Left hindlimb (tissue), 1 donor: ENCODE measurements around the gene TMPRSS6.
"Not testable (repeated sequence)": the region's sequence is repeated elsewhere in the genome, so short reads cannot be mapped to it uniquely, and the experiment has no call there.

Source experiments
- DNase-seq: peaks from one replicate; pipeline ENCODE4 v3.0.0-alpha.2; 2018

TMPRSS6 gene

GRCh38 chr22:37084385-37084784 is 25.1 kb downstream of the TMPRSS6 start:
- no peak for DNase-seq

- DNase-seq: no peak
Observed at GRCh38 chr22:37083914-37084313, 25.6 kb downstream of the TMPRSS6 start.

DNA sequence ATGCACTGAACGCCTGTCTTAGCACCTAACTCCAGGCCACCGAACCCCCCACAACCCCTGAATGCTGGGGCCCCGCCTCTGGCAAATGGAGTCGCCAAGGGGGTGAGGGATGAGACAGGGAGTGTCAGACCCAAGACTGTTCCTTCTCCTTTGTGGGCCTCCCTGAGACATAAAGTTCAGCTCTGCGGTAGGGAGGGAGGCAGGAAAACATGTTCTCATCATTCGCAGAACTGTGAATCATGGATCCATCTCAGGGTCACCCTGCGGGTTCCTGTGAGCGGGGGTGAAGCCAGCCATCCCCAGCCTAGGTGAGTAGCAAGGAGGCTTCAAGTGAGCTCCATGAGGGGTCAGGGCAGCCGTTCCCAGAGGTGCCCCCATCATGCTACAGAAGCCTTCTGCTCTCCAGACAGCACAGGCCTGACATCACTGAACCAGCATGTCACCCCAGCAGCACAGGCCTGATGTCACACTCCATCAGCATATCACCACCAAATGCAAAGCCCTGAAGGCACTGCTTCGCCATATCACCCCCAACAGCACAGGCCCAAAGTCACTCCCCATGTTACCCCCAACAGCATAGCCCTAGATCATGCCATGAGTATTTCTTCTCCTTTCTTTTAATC is 27.2 kb downstream of the TMPRSS6 start:
- DNase-seq: no peak

DNA sequence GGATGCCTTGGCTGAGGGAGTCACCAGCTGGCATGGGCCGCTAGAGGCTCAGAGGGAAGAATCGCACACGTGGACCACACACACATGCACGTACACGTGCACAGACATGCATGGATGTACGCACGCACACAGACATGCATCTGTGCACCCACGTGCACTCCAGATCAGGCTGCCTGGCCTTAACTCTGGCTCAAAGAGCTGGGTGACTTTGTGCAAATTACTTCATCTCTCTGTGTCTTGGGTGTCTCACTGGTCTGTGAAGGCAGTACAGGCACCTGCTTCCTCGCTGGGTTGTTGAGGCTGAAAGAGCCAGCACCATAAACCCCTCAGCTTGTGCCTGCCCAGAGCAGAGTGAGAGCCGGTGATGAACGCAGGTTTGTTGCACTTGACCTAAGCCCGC is 28.7 kb downstream of the TMPRSS6 start:
- no peak for DNase-seq

GRCh38 chr22:37080438-37080837 is 29.1 kb downstream of the TMPRSS6 start:
- no peak for DNase-seq

GRCh38 chr22:37079668-37080171 is 29.8 kb downstream of the TMPRSS6 start:
- DNase-seq: no peak

DNA sequence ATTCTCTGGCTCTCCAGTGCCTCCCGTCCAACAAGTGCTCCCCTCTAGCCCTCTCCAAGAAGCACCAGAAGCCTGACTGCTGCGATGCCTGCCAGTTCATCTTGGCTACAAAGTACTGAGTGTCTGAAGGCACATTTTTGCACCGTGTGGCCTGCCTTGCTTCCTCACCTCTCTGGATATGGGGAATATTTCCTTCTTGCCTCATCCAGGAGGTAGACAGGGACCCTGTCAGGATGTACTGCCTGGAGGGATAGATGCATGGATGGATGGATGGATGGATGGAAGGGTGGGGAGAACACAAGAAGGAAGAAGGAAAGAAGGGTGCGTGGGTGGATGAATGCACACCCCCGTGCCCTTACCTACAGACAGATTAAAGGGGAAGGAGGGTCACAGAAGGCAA is 30.4 kb downstream of the TMPRSS6 start:
- no peak for DNase-seq

DNA sequence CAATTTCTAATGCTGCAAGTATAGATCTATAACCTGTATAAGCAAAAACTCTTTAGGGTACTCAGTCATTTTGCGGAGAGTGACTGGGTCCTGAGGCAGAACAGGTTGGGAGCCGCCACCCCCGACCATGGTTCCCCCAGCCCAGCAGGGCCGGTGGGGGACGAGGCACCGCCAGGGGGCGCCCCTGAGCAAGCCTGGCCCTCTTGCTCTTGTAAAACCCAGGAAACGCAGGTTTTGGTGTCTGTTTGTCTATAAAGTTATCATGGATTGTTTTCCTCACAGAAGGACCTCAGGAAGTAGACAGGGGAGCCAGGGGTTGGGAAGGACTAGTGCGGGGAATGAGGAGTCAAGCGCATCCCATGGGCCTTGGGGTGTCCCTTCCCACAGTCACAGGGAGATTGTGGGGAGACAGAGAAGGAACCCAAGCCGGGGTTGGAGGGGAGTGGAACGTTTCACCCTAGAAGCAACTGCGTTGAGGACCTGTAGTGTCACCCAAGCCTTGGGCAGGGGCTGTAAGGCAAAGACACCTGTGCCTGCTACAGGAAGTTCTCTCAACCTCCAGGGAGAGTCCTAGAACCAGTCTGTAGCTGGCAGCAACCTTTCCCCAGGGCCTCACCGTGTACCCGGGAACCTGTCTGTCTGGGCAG is 31.6 kb downstream of the TMPRSS6 start:
- no peak for DNase-seq

DNA sequence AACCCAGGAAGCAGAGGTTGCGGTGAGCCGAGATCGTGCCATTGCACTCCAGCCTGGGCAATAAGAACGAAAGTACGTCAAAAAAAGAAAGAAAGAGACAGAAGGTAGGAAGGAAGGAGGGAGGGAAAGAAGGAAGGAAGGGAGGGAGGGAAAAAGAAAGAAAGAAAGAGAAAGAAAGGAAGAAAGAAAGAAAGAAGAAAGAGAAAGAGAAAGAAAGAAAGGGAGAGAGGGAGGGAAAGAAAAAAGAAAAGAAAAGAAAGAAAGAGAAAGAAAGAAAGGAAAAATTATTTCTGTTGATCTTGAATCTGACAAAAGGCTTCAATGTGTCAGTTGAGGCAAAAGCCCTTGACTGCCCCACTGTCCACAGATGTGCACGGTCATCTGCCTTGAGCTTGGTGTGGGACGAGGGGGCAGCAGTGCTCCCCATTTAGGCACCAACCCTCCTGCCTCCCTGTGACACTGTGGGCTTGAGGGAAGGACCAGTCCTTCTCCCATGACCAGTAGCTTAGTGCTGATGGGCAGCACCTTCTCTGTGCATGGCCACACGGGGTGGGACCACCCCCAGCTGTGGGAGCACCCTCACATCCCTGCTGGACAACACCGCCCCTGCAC is 33.6 kb downstream of the TMPRSS6 start:
- no peak for DNase-seq

DNA sequence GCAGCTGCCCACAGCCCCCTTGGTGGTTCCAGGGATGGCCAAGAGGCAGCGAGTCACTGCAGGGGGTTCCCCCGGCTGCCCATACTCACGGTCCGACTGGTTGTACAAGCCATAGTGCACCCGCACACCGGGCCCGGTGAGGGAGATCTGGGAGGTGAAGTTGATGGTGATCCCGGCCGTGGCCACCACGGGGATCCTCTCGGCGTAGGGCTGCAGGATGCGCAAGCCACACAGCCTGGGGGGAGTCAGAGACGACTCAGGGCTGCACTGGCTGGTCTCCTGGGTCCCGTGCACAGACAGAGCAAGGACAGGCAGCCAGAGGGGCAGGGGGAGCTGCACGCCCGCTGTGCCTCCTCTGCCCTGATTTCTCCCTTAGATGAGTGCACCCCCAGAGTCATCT is 34.5 kb downstream of the TMPRSS6 start:
- DNase-seq: no peak

DNA sequence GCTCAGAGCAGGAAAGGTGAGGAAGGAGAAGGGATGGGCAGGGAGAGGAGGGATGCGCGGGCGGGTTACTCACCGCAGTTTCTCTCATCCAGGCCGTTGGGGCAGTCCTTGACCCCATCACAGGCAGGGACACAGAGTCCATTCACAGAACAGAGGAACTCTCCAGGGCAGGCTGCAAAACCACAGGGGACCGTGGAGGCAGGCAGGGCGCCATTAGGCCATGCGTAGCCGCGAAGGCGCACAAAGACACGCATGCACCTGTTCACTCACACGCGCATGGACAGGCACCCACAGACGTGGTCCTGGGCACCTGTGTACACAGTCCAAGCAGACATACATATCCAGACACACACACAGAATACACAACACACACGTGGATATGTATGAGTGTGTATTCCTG is 35.0 kb downstream of the TMPRSS6 start:
- DNase-seq: no peak

DNA sequence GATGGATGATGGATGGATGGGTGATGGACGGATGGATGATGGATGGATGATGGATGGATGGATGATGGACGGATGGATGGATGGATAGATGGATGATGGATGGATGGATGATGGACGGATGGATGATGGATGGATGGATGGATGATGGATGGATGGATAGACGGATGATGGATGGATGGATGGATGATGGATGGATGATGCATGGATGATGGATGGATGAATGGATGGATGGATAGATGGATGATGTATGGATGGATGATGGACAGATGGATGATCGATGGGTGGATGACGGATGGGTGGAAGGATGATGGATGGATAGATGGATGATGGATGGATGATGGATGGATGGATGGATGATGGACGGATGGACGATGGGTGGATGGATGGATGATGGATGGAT is 36.8 kb downstream of the TMPRSS6 start:
- no peak for DNase-seq

GRCh38 chr22:37071850-37072592 is 37.5 kb downstream of the TMPRSS6 start:
- not testable (repeated sequence) for DNase-seq

GRCh38 chr22:37070744-37071143 is 38.8 kb downstream of the TMPRSS6 start:
- no peak for DNase-seq

DNA sequence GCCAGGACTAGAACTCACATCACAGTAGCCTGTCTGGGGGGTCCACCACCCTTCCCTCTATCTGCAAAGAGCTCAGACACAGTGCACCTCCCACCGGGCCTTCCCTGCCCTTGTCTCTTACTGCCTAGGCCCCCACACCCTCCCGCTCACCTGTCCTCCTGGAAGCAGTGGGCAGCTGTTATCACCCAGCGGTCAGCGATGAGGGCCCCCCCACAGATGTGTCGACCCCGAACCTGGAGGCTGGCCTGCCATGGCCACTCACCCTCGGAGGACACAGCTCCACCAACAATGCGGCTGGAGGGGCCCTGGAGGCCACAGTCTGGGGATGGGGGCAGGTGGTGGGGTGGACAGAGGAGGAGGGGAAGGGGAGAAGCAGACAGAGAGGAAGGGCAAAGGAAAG is 39.2 kb downstream of the TMPRSS6 start:
- no peak for DNase-seq

DNA sequence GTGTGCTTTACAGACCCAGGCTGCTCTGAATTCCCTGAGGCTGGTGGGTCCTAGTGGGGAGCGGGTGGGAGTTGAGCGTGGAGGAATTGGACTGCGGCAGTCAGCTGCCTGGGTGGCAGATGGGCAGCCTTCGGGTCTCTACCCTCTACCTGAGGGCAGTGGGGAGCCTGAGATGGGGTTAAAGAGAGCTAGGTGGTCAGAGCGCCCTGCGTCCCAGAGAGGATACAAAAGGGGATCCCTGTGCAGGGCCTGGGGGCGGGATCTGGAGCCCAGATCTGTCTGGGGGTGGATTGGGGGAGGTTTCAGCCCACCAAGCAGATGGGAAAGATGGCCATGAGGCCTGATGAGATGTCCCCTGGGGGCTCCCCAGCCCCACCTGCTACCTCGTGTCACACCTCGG is 39.8 kb downstream of the TMPRSS6 start:
- DNase-seq: no peak

DNA sequence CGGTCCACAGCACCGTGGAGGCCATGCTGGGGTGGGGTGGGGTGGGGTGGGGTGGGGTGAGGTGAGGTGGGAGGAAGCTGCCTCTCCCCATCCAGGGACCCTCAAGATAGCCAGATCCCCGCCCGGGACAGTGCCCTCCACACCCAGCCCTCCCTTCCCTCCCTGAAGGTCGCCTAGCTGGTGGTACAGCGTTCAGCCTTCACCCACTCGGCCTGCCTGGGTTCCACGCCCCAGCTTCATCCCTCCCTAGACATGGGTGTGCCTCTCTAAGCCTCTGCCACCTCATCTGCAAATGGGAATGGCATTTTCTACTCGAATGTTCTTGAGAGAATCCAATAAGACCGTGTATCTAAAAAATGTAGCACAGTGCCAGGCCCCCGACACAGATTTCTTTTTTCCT is 40.2 kb downstream of the TMPRSS6 start:
- DNase-seq: no peak

DNA sequence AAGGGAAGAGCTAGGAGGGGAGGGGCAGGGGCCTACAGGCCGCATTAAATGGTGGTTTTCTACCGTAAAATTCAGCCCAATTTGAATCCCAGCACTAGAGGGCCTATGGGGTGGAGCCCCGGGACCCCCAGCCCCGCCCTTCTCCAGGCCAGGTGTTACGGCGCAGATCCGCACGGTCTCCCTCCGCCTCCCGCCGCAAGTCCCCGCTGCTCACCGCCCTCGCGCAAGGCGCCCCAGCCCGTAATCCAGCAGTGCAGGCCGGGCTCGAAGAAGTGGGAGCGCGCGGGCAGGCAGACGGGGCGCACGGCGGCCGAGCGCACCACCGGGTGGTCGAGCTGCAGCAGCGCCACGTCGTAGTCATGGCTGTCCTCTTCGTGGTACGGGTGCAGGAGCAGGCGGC is 40.7 kb downstream of the TMPRSS6 start:
- no peak for DNase-seq

GRCh38 chr22:37067428-37067827 is 42.1 kb downstream of the TMPRSS6 start:
- DNase-seq: no peak

GRCh38 chr22:37065961-37066360 is 43.6 kb downstream of the TMPRSS6 start:
- no peak for DNase-seq

GRCh38 chr22:37065180-37065579 is 44.3 kb downstream of the TMPRSS6 start:
- no peak for DNase-seq

DNA sequence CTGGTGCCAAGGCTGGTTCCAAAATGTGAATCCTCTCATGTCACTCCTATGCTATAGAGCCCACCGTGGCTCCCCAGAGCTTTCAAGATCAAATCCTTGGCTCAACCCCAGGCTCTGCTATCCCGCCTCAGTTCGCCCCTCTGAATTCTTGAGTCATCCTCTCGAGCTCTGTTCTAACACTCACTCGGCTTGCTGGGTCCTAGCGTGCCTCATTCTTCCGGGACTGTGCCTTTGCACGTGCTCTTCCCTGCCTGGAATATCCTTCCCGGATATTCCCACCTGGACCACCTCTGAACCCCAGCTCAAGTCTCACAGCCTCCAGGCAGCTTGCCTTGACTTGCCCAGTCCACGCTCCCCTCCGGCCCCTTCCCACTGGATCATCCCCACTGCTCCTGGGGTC is 45.0 kb downstream of the TMPRSS6 start:
- no peak for DNase-seq
